Transverse colon (tissue), 3 donors: ENCODE data around the gene ARSG.

Source experiments
- CTCF ChIP-seq, 5 experiments: fragments of 200-600 bp in 3 of 5; fragments of 450-650 bp in 2 of 5; sonication (generic) in 3 of 5; IDR thresholded peaks; 1 replicate in 2 of 5; 2 replicates in 3 of 5; pipeline ENCODE4 v1.5.1; 2016 to 2017; ENCODE audit warnings: antibody characterized with exemption in 5 of 5, inconsistent platforms in 3 of 5, mild to moderate bottlenecking in 2 of 5, moderate library complexity in 1 of 5
- POLR2A ChIP-seq: fragments of 450-650 bp; IDR thresholded peaks from one replicate; pipeline ENCODE4 v1.6.1; 2016; ENCODE audit warnings: antibody characterized with exemption, mild to moderate bottlenecking, moderate library complexity

GRCh38 chr17:68383443-68384321 lies 92.4 kb downstream of the ARSG start:
- TF ChIP-seq CTCF (IDR thresholded peaks at IDR 0.05) = no peak
- no peak for TF ChIP-seq POLR2A
